Muscle layer of duodenum (tissue), 2 donors: ENCODE data around the gene INSR.
A peak's percentile ranks its signal among the peaks of the same experiment; 100 is the strongest.

Experiments
- H3K27ac ChIP-seq: one replicate; pipeline ENCODE4 v1.7.0; 2013; ENCODE audit warnings: mild to moderate bottlenecking, low read length
- H3K27me3 ChIP-seq: one replicate; pipeline ENCODE4 v1.7.0; 2013; ENCODE audit warnings: low read depth, mild to moderate bottlenecking, control low read depth, low read length
- H3K36me3 ChIP-seq, 2 donors: one replicate each; pipeline ENCODE4 v1.7.0; 2013; ENCODE audit warnings: low read length in 2 of 2, control low read depth in 1 of 2, mild to moderate bottlenecking in 1 of 2; ENCODE audit not compliant: insufficient read depth in 2 of 2, control insufficient read depth in 1 of 2
- H3K4me1 ChIP-seq, 2 donors: one replicate each; pipeline ENCODE4 v1.7.0; 2013; ENCODE audit warnings: low read length in 2 of 2, mild to moderate bottlenecking in 2 of 2, control low read depth in 1 of 2, moderate library complexity in 1 of 2; ENCODE audit not compliant: insufficient read depth in 2 of 2, control insufficient read depth in 1 of 2
- H3K4me3 ChIP-seq, 2 donors: one replicate each; pipeline ENCODE4 v1.7.0; 2013; ENCODE audit warnings: low read length in 2 of 2, low read depth in 1 of 2, mild to moderate bottlenecking in 1 of 2
- H3K9me3 ChIP-seq, 2 donors: one replicate each; pipeline ENCODE4 v1.7.0; 2013; ENCODE audit warnings: low read length in 2 of 2, control low read depth in 1 of 2, mild to moderate bottlenecking in 1 of 2; ENCODE audit not compliant: control insufficient read depth in 1 of 2
- donor health status: healthy.

INSR gene

DNA sequence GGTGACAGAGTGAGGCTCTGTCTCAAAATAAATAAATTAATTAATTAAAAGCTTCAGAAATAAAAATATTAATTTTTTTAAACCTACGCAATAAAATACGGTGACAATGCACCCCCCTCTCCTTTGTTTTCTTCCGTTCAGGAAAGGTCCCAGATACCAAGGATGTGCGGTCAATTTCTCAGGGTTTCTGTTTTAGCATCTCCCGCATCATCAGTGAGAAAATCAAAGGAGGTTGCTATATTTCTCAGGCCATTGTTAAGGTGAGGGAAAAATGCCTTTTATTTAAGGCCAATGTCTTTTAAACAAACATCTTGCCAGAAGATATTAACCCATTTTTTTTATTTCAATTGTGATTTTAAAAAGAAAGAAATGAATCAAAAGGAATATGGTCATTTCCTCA lies 111.7 kb downstream of the INSR start:
- Histone ChIP-seq H3K9me3 (no peaks in the 10 kb centered on the region), H3K27me3 (no peaks in the 10 kb centered on the region), H3K36me3 (no peaks in the 10 kb centered on the region), H3K27ac (peak overlapping the region; percentile 56), H3K4me3 (no peak overlapping the region), H3K4me1 (peaks cover 0 to 31% of the 10 kb centered on the region in 2 donors)

DNA sequence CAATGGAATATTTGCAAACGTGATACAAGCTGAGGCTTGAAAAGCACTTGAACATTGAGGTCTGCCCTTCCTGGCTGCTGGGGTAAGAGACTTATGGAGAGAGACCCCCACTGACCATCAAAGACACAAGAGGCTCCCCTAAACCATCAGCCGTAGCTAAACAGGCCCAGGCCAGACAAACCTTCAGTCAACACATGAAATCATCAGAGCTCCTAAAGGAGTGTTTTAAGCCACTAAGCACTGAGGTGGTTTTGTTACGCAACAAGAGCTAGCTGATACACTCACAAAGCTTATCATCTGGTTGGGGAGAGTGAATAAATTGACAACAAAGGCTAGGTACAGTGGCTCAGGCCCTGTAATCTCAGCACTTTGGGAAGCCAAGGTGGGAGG lies 114.3 kb downstream of the INSR start:
- H3K27ac ChIP-seq: no peak overlapping the region
- H3K27me3 ChIP-seq: no peaks in the 10 kb centered on the region
- H3K9me3 ChIP-seq: no peaks in the 10 kb centered on the region
- H3K36me3 ChIP-seq: no peaks in the 10 kb centered on the region
- H3K4me3 ChIP-seq: no peak overlapping the region
- H3K4me1 ChIP-seq: peaks cover 0 to 31% of the 10 kb centered on the region in 2 donors

DNA sequence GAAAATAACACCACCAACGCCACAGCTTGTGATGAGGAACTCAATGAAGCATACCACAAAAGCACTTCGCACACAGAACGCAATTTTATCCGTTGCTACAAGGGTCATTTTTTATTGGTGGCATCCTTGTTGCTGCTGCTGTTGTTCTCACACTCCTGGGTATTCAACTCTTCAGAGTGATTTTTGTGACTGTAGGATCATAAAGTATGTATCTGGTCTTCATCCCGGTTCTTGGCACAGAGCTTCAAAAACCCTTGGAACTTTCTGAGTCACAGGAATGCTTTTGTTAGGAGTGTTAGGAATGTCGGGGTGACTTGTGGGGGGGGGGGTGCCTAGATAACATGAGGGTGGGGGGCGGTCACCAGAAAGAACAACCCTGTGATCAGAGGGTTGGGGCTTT lies 116.3 kb downstream of the INSR start:
- Histone ChIP-seq H3K4me3 (no peak overlapping the region), H3K27me3 (no peaks in the 10 kb centered on the region), H3K36me3 (peaks cover 0 to 4% of the 10 kb centered on the region in 2 donors), H3K9me3 (no peaks in the 10 kb centered on the region), H3K27ac (no peak overlapping the region), H3K4me1 (peaks cover 0 to 31% of the 10 kb centered on the region in 2 donors)

DNA sequence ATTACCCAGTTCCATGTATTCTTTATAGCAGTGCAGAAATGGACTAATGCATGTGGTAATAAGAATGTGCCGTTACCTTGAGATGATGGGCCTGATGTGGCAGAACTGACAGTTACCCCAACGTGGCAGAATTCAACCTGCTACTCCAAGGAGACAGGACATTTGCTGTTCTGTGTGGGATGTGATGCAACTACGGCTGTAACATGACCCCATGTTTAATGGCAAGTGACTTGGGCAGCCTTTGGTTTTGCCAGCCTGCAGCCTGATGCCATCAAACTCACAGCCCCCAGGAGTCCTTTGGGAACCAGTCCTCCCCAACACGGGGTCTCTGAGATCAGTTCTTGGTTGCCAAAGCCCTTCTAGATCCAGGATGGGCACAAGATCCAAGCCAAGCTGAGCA lies 117.4 kb downstream of the INSR start:
- H3K4me3 ChIP-seq: no peak overlapping the region
- no peaks in the 10 kb centered on the region for H3K27me3 ChIP-seq
- peaks cover 5 to 10% of the 10 kb centered on the region in 2 donors for H3K36me3 ChIP-seq
- no peak overlapping the region for H3K27ac ChIP-seq
- peaks cover 0 to 21% of the 10 kb centered on the region in 2 donors for H3K4me1 ChIP-seq
- H3K9me3 ChIP-seq: no peaks in the 10 kb centered on the region

DNA sequence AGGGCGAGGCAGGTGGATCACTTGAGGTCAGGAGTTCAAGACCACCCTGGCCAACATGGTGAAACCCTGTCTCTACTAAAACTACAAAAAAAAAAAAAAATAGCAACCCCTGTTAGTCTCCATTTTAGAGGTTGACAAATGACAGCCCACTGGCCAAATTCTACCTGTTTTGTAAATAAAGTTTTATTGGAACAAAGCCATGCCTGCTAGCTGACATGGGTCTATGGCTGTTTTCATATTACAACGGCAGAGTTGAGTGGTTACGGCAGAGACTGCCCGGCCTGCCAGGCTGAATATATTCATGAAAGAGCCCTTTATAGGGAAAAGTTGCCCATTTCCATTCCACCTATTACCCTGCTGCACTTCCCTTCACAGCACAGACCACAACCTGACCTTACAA lies 121.4 kb downstream of the INSR start:
- H3K27ac ChIP-seq: no peak overlapping the region
- no peaks in the 10 kb centered on the region for H3K9me3 ChIP-seq
- peaks cover 30 to 43% of the 10 kb centered on the region in 2 donors for H3K36me3 ChIP-seq
- H3K27me3 ChIP-seq: no peaks in the 10 kb centered on the region
- H3K4me1 ChIP-seq: no peaks in the 10 kb centered on the region
- H3K4me3 ChIP-seq: no peak overlapping the region

DNA sequence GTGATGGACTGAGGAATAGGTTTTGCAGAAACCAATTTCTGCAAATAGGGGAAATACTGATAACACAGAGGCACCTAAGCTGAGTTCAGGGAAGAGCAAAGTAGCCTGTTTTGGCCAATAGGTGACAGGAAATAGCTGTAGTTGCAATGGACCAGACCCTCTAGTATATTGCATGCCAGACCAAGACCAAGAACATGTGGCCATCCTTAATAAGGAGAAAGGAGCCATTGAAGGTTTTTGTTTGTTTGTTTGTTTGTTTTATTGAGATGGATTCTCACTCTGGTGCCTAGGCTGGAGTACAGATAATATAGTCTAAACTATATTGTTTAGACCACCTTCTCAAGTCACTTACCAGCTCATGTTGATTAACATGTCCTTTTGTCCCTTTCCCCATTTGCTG lies 123.2 kb downstream of the INSR start:
- H3K4me3 ChIP-seq: no peak overlapping the region
- no peaks in the 10 kb centered on the region for H3K27me3 ChIP-seq
- H3K9me3 ChIP-seq: no peaks in the 10 kb centered on the region
- no peak overlapping the region for H3K27ac ChIP-seq
- peaks cover 44 to 59% of the 10 kb centered on the region in 2 donors for H3K36me3 ChIP-seq
- no peaks in the 10 kb centered on the region for H3K4me1 ChIP-seq

DNA sequence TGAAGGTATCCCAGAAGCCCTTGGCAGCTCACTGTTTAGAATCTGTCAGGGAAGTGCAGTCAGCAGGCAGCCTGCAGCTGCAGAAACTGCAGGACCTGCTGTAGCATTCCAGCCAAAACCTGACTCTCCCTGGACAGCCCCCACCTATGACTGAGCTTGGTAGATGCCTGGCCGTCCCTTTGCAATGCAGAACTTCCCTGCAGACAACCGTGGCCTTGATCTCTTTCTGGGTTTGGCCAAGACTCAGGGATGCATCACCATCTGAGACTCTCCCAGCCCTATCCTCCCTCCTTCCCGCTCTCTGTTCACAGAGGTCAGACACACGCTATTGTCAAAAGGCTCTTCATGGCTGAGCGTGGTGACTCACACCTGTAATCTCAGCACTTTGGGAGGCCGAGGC lies 125.3 kb downstream of the INSR start:
- Histone ChIP-seq H3K27ac (no peak overlapping the region), H3K4me1 (no peaks in the 10 kb centered on the region), H3K4me3 (no peak overlapping the region), H3K36me3 (peaks cover 42 to 62% of the 10 kb centered on the region in 2 donors), H3K9me3 (no peaks in the 10 kb centered on the region), H3K27me3 (no peaks in the 10 kb centered on the region)

DNA sequence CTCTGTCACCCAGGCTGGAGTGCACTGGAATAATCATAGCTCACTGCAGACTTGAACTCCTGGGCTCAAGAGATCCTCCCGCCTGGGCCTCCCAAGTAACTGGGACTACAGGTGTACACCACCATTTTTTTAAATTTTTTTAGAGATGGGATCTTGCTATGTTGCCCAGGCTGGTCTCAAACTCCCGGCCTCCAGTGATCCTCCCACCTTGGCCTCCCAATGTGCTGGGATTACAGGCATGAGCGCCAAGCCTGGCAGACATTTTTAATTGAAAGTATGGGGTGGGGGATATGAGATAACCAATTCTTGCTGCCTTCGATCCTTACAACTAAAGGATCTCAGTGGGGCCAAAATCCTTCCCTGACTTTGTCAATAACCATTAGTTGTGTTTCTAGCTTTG lies 132.9 kb downstream of the INSR start:
- H3K36me3 ChIP-seq: peaks cover 9 to 20% of the 10 kb centered on the region in 2 donors
- no peaks in the 10 kb centered on the region for H3K9me3 ChIP-seq
- H3K27me3 ChIP-seq: no peaks in the 10 kb centered on the region
- H3K4me1 ChIP-seq: no peaks in the 10 kb centered on the region
- H3K4me3 ChIP-seq: no peak overlapping the region
- H3K27ac ChIP-seq: no peak overlapping the region

DNA sequence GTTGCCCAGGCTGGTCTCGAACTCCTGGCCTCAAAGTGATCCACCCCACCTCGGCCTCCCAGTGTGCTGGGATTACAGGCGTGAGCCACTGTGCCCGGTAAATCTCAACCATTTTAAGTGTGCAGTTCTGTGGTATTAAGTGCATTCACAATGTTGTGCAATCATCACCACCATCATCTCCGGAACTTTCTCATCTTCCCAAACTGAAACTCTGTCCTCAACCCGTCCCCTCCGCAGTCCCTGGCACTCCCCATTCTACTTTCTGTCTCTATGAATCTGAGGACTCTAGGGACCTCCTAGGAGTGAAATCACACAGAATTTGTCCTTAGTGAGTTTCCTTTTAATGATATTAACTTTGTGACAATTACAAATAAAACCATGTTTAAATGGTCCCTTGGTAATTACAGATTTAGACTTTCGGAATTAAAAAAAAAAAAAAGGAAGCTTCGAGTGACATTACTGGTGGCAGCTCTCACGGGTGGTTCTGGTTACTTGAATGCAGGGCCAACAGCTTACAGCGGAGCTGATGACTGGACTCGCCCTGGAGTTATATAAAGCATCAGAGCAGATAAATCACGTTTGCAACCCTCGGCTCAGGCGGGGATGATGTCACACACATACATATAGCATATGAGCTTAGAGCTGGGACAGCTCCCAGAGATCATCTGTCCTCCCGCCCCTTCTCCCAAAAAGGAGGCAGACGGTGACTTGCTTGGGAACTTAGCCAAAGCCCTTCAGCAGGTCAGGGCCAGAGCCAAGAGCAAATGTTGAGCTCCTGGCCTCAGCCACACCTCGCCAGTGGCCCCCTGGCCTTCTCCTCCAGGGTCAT lies 134.9 kb downstream of the INSR start:
- Histone ChIP-seq H3K27ac (peak overlapping the region; percentile 86), H3K36me3 (peaks cover 6 to 14% of the 10 kb centered on the region in 2 donors), H3K4me3 (no peak overlapping the region)

DNA sequence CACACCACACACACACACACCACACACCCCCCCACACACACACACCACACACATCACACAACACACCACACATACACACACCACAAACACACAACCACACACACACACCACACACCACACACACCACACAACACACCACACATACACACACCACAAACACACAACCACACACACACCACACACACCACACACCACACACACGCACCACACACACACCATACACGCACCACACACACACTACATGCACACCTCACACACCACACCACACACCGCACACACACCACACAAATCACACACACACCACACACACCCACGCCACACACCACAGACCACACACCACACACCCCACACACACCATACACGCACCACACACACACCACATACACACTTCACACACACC lies 141.2 kb downstream of the INSR start:
- no peak overlapping the region for H3K4me3 ChIP-seq
- H3K36me3 ChIP-seq: peaks cover 5 to 6% of the 10 kb centered on the region in 2 donors
- no peaks in the 10 kb centered on the region for H3K27me3 ChIP-seq
- no peaks in the 10 kb centered on the region for H3K4me1 ChIP-seq
- no peak overlapping the region for H3K27ac ChIP-seq
- H3K9me3 ChIP-seq: no peaks in the 10 kb centered on the region

More for the DNA sequence above, 134.9 kb downstream of the INSR start:
- Histone ChIP-seq H3K9me3 (no peaks in the 10 kb centered on the region), H3K4me1 (no peaks in the 10 kb centered on the region), H3K27me3 (no peaks in the 10 kb centered on the region)

DNA sequence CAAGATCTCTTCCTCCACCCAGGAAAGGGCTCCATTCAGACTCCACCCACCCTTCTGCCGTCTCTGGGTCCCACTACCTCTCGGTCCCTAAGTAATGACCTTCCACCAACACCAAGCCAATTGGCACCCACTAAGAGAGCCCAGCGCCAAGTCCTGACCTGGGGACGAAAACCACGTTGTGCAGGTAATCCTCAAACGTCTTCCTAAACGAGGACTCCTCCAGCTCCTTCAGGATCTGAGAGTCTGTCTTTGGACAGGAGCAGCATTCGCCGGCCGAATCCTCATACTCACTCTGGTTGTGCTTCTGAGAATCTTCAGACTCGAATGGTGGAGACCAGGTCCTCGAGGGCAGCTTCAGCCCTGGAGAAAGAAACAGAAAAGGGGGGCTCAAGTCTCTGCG lies 141.6 kb downstream of the INSR start:
- H3K4me1 ChIP-seq: no peaks in the 10 kb centered on the region
- H3K36me3 ChIP-seq: peaks cover 5 to 6% of the 10 kb centered on the region in 2 donors
- no peak overlapping the region for H3K4me3 ChIP-seq
- H3K9me3 ChIP-seq: no peaks in the 10 kb centered on the region
- H3K27me3 ChIP-seq: no peaks in the 10 kb centered on the region
- H3K27ac ChIP-seq: no peak overlapping the region
